Right forelimb (tissue), 1 donor: ENCODE results near the gene BTBD17.

Source experiments
- DNase-seq: peaks from one replicate; pipeline ENCODE4 v3.0.0-alpha.2; 2018

The BTBD17 gene

DNA sequence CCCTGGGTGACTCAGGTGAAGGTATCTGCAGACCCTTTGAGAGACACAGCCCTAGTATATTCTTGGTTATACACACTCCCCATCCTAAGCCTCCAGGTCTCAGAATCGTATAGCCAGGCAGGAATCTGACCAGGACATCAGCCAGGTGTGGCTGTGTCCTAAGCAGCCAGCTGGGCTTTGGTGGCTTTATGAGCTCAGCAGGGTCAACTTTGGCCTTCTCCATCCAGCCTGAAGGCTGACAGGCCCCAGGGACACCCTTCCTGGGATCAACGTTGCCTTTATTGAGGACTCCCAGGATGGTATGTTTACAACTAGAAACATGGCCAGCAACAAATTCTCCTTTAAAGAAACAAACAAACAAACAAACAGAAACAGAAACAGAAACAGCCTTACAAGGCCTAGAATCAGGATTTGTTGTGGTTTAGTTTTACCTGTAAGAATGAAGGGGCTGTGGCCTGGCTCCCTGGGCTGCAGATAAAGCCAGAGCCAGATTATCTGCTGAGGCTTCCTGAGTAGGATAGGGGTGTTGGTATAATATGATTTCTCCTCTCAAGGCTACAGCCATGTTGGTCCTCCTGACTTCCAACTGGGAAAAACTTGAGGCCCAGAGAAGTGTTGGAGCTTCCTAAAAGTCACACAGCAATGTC lies 27.2 kb downstream of the BTBD17 start:
- no peak for DNase-seq

GRCh38 chr17:74332763-74333283 lies 28.8 kb downstream of the BTBD17 start:
- DNase-seq: no peak

DNA sequence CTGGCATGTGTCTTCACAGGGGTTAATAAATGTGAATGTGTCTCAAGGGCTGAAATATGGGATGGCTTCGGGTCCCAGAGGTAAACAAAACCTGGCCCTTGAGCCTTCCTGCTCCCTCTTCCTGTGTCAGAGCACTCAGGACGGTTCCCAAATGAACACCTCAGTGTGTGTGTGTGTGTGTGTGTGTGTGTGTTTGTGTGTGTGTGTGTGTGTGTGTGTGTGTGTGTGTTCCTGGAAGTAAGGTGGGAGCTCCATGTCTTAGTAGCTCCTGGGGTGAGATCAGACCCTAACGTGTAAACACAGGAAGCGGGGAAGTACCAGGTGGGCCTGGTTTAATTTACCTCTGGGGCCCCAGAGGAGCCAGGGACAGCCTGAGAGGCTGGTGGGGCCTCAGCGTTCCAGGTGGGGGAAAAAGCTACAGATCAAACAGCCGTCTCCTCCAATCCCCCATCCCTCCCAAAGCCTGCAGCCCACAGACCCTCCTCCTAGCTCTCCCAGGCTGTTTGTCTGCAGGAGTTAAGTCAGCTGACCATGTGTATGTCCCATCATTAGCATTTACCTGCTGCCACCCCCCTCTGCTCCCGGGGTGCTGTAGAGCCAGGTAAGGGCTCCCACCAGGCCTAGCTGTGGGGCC lies 29.5 kb downstream of the BTBD17 start:
- DNase-seq: no peak

- DNase-seq: no peak
These were observed 31.2 kb downstream of the BTBD17 start for GRCh38 chr17:74330446-74330845.

DNA sequence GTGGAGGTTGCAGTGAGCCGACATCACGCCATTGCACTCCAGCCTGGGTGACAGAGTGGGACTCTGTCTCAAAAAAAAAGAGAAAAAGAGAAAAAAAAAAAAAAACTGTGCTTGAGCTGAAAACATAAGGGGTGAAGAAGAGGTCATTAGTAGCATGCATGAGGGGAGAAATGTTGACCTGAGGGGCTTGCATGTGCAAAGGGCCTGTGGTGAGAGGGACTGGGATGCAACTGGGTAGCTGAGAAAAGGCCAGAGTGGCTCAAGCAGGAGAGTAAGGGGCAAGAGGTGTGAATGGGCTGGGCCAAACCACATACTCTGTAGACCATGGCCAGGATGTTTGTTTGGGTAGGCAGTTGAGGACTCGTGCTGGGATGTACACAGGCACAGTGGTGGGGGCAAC lies 32.3 kb downstream of the BTBD17 start:
- DNase-seq: no peak

DNA sequence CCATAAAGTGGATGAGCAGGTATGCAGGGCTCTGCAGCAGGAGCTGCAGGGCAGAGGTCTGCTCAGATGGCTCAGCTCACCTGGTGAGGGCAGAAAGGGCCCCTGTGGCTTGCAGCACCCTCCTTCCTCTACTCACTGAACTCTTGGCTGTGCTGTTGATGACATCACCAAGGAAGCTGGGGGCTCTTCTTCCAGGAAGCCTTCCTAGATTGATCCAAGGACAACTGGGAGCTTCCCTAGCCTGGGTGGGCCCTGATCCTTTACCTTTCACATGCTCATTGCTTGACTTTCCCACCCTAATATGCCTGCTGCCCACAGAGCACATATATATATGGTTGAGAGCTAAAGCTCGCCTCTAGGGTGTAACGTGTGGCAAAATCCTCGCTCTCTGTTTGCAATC lies 33.2 kb downstream of the BTBD17 start:
- no peak for DNase-seq

GRCh38 chr17:74326506-74326905 lies 35.2 kb downstream of the BTBD17 start:
- DNase-seq: no peak

GRCh38 chr17:74325743-74326379 lies 35.8 kb downstream of the BTBD17 start, which contains the start of gene KIF19:
KIF19 (plus strand) TSS chr17:74326226; CDS start chr17:74326350, 124 bp downstream.
- DNase-seq: peak; percentile 60

GRCh38 chr17:74325376-74325742 lies 36.3 kb downstream of the BTBD17 start:
- DNase-seq: no peak

GRCh38 chr17:74324521-74324920 lies 37.1 kb downstream of the BTBD17 start:
- DNase-seq: no peak

- no peak for DNase-seq
These were observed 43.3 kb downstream of the BTBD17 start for GRCh38 chr17:74318391-74318790.

DNA sequence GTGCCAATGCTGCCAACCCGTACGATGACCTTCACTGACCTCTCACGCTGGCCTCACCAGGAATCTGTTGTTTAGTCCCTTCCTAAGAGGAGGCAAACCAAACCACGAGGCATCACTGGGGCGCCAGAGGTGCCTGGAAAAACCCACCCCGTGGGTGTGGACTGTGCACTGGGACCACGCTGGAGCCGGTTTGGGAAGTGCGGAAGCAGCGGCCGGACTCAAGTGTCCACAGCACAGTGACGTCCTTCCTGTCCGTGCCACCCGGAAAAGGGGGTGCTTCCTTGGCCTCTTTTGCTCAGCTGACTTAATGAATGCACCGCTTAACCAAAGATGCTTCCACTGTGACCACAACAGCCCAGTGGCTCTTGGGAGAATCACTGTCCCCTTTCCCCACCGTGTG lies 44.6 kb downstream of the BTBD17 start:
- no peak for DNase-seq

- DNase-seq: no peak
These were observed 45.4 kb downstream of the BTBD17 start for GRCh38 chr17:74316220-74316619.

- no peak for DNase-seq
These were observed 46.8 kb downstream of the BTBD17 start for GRCh38 chr17:74314877-74315276.

DNA sequence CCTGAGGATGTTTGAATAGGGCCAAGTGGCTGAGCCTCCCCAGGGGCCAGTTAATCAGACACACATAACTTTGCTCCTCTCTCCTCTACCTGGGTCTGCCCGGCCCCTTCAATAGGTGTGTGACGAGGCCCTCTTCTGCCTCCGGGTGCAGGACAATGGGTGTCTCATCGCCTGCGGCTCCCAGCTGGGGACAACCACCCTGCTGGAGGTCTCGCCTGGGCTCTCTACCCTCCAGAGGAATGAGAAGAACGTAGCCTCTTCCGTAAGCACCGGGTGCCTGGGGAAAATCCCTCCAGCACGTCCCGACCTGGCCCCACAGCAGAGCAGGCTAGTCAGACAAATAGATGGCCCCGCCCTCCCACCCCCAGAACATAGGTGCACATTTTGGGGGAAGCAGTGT lies 51.8 kb downstream of the BTBD17 start:
- DNase-seq: no peak

DNA sequence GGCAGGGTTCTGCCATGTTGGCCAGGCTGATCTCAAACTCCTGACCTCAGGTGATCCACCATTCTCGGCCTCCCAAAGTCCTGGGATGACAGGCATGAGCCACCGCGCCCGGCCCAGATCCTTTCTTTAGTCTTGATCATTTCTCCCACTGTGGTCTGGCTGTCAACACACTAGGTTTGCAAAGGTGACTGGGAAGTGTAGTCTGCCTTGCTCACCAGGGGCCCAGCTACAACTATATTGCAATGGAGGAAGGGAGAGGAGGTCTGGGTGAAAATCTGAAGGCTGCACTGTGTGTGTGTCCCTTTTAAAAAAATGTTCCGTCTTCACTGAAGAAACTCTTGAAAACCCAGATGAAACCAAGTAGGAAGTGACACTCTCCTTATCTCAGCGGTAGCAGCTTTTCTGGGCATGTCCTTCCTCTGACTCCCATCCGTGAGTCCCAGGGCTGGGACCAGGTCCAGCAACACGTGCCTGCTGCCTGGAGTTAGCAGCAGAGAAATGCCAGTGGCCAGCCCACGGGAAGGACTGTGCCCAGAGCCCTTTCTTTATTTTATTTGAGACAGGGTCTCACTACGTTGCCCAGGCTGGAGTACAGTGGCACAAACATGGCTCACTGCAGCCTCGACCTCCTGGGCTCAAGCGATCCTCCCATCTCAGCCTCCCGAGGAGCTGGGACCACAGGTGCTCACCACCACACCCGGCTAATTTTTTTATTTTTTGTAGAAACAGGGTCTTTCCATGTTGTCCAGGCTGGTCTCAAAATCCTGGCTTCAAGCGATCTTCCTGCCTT lies 53.5 kb downstream of the BTBD17 start:
- DNase-seq: no peak
